K562 (cell line): ENCODE measurements around the gene NTM. TPM values are rescaled to one million over a fixed set of nuclear protein-coding genes. Genes with fewer than 3 reads are reported as not detected.

ENCODE experiments used
- ATAC-seq: fragments of 200-7000 bp; cut with Tn5 transposase; 3 replicates; pipeline ENCODE4 v1.9.1; 2020; ENCODE audit warnings: moderate library complexity
- BruUV-seq: library from RNA; stranded (reverse); fragments of 400-500 nt; replicated peaks from 2 replicates; lab custom pipeline; 2021; lab: Mats Ljungman, UMichigan
- CTCF ChIA-PET: fragments of 300-600 bp; formaldehyde crosslinking; extraction: SDS; loops from one replicate; lab custom pipeline; 2021; ENCODE audit warnings: low intra/inter-chr PET ratio; lab: Yijun Ruan, JAX
- POLR2A ChIA-PET: fragments of 300-600, 350-650 bp; sonication (Branson Sonifier 250); formaldehyde crosslinking; extraction: SDS; loops from one replicate; lab custom pipeline; 2021; ENCODE audit warnings: antibody characterized with exemption, inconsistent platforms; lab: Yijun Ruan, JAX
- DNase-seq, 4 experiments: peaks; one replicate each; pipeline versions ENCODE4 v3.0.0 to v3.0.0-alpha.2; 2011 to 2018; ENCODE audit warnings: low spot score in 3 of 4, mixed read lengths in 3 of 4; ENCODE audit errors: extremely low read depth in 1 of 4
- FAIRE-seq: peaks from 2 replicates; lab custom pipeline; 2011; peaks lifted over from hg19 to GRCh38; lab: Jason Lieb, UNC
- H2AFZ ChIP-seq: 2 replicates; pipeline ENCODE4 v1.6.0; 2011; ENCODE audit warnings: low read depth, low read length, control low read depth, inconsistent platforms
- H3K27ac ChIP-seq: fragments of 200-600 bp; 3 replicates; pipeline ENCODE4 v1.8.0; 2011; ENCODE audit warnings: low read depth, mild to moderate bottlenecking, control low read depth, inconsistent platforms, low read length, moderate library complexity, mixed read lengths; ENCODE audit errors: extremely low read depth
- H3K27me3 ChIP-seq, 2 experiments: fragments of 300-600 bp in 1 of 2; 2 replicates in 1 of 2; 3 replicates in 1 of 2; pipeline versions ENCODE4 v1.6.0 to v1.8.0; 2011; ENCODE audit warnings: inconsistent platforms in 2 of 2, low read length in 2 of 2, mild to moderate bottlenecking in 1 of 2, mixed read lengths in 1 of 2, moderate library complexity in 1 of 2; ENCODE audit not compliant: control insufficient read depth in 2 of 2, insufficient read depth in 2 of 2
- H3K36me3 ChIP-seq: fragments of 300-600 bp; 3 replicates; pipeline ENCODE4 v1.8.0; 2011; ENCODE audit warnings: mild to moderate bottlenecking, low read length, inconsistent platforms; ENCODE audit not compliant: control insufficient read depth, insufficient read depth
- H3K4me1 ChIP-seq, 2 experiments: fragments of 200-600 bp in 1 of 2; replicated peaks in 1 of 2; 2 replicates in 1 of 2; 3 replicates in 1 of 2; pipeline versions ENCODE4 v1.5.1 to v1.8.0; 2011; ENCODE audit warnings: inconsistent platforms in 2 of 2, low read length in 2 of 2, mild to moderate bottlenecking in 1 of 2, mixed read lengths in 1 of 2, moderate library complexity in 1 of 2; ENCODE audit not compliant: control insufficient read depth in 2 of 2, insufficient read depth in 2 of 2
- H3K4me2 ChIP-seq: 2 replicates; pipeline ENCODE4 v1.6.1; 2011; ENCODE audit warnings: low read length, control low read depth, inconsistent platforms, mixed read lengths; ENCODE audit not compliant: insufficient read depth
- H3K4me3 ChIP-seq: fragments of 200-600 bp; sonication (generic), shearing (Covaris generic); 2 replicates; pipeline ENCODE4 v1.5.1; 2016; ENCODE audit warnings: control low read depth, inconsistent platforms
- H3K79me2 ChIP-seq: fragments of 200-600 bp; 3 replicates; pipeline ENCODE4 v1.8.0; 2011; ENCODE audit warnings: low read length, inconsistent platforms; ENCODE audit not compliant: control insufficient read depth, insufficient read depth
- H3K9ac ChIP-seq, 2 experiments: 2 replicates each; pipeline versions ENCODE4 v1.6.0 to v1.6.1; 2011; ENCODE audit warnings: low read depth in 2 of 2, low read length in 2 of 2, control low read depth in 1 of 2, inconsistent platforms in 1 of 2, mild to moderate bottlenecking in 1 of 2, mixed read lengths in 1 of 2; ENCODE audit not compliant: insufficient read depth in 1 of 2
- H3K9me1 ChIP-seq: one replicate; pipeline ENCODE4 v1.6.0; 2011; ENCODE audit warnings: inconsistent platforms, mild to moderate bottlenecking, low read length, moderate library complexity; ENCODE audit not compliant: control insufficient read depth, insufficient read depth
- H3K9me3 ChIP-seq: replicated peaks from 2 replicates; pipeline ENCODE4 v1.5.1; 2011; ENCODE audit warnings: low read depth, low read length, inconsistent platforms; ENCODE audit not compliant: control insufficient read depth, insufficient read depth
- H4K20me1 ChIP-seq: replicated peaks from 2 replicates; pipeline ENCODE4 v1.6.1; 2011; ENCODE audit warnings: low read length, inconsistent platforms, mixed read lengths; ENCODE audit not compliant: control insufficient read depth, insufficient read depth
- ARHGAP35 ChIP-seq: fragments of 450-650 bp; IDR thresholded peaks from 2 replicates; pipeline ENCODE4 v1.6.1; 2018; ENCODE audit not compliant: partially characterized antibody
- CAMTA2 ChIP-seq: fragments of 250-450 bp; sonication (Bioruptor Pico); conservative IDR thresholded peaks from 2 replicates; pipeline ENCODE4 v1.5.1; 2022
- CBX5 ChIP-seq: IDR thresholded peaks from 2 replicates; pipeline ENCODE4 v1.6.1; 2014; ENCODE audit warnings: low read depth, borderline replicate concordance
- COPS2 ChIP-seq: fragments of 450-650 bp; conservative IDR thresholded peaks from 2 replicates; pipeline ENCODE4 v1.6.1; 2016; ENCODE audit warnings: mild to moderate bottlenecking, moderate library complexity
- ESRRA ChIP-seq: fragments of 450-650 bp; IDR thresholded peaks from 2 replicates; pipeline ENCODE4 v1.6.1; 2014; ENCODE audit warnings: low read depth, mild to moderate bottlenecking, moderate library complexity, borderline replicate concordance
- HDAC2 ChIP-seq: fragments of 450-650 bp; IDR thresholded peaks from 2 replicates; pipeline ENCODE4 v1.6.1; 2016; ENCODE audit warnings: mild to moderate bottlenecking
- ILK ChIP-seq: fragments of 450-650 bp; IDR thresholded peaks from 2 replicates; pipeline ENCODE4 v1.6.1; 2016; ENCODE audit warnings: missing genetic modification characterization, low read depth, mild to moderate bottlenecking, missing compliant biosample characterization, moderate library complexity, borderline replicate concordance
- NR2C2 ChIP-seq, 2 experiments: fragments of 200-800 bp in 1 of 2; sonication (Bioruptor generic) in 1 of 2; sonication (generic) in 1 of 2; formaldehyde crosslinking in 1 of 2; IDR thresholded peaks; 2 replicates each; pipeline versions ENCODE4 v1.6.1 to v1.8.0; 2016 to 2022; ENCODE audit warnings: mild to moderate bottlenecking in 1 of 2, missing compliant biosample characterization in 1 of 2, missing genetic modification characterization in 1 of 2, missing genetic modification reagents in 1 of 2
- POLR2G ChIP-seq: fragments of 200-400 bp; formaldehyde crosslinking; IDR thresholded peaks from 2 replicates; pipeline ENCODE4 v1.6.1; 2017; ENCODE audit warnings: low read depth, mild to moderate bottlenecking, antibody characterized with exemption, low read length, moderate library complexity
- RBM22 ChIP-seq: fragments of 200-400 bp; formaldehyde crosslinking; IDR thresholded peaks from 2 replicates; pipeline ENCODE4 v1.6.1; 2018; ENCODE audit warnings: low read length, low read depth; ENCODE audit not compliant: poor library complexity, severe bottlenecking
- SMARCA4 ChIP-seq: fragments of 450-650 bp; IDR thresholded peaks from 2 replicates; pipeline ENCODE4 v1.6.1; 2016
- SMARCB1 ChIP-seq: IDR thresholded peaks from 2 replicates; pipeline ENCODE4 v1.6.1; 2011; ENCODE audit warnings: improper control_type of control experiment, low read depth; ENCODE audit not compliant: insufficient read length
- ZBED1 ChIP-seq: IDR thresholded peaks from 2 replicates; pipeline ENCODE4 v1.6.1; 2014
- ZKSCAN1 ChIP-seq: fragments of 150-350 bp; IDR thresholded peaks from 2 replicates; pipeline ENCODE4 v1.6.1; 2016; ENCODE audit warnings: low read depth, low read length
- ZNF24 ChIP-seq: fragments of 450-650 bp; IDR thresholded peaks from 2 replicates; pipeline ENCODE4 v1.6.1; 2016
- WGBS: fragments of 100-300 bp; shearing (Covaris generic); methylation state at CpG from one replicate; pipeline ENCODE4 v1.1.6; 2016; ENCODE audit warnings: low coverage, mixed read lengths; ENCODE audit not compliant: insufficient coverage; ENCODE audit errors: missing lambda C conversion rate; 5-methylcytosine and 5-hydroxymethylcytosine counted together
- in situ Hi-C: fragments of 300-500 bp; cut with MboI; formaldehyde crosslinking; loops from 4 replicates; pipeline ENCODE4 v1.15.0; 2018; ENCODE audit warnings: inconsistent platforms, mixed read lengths
- intact Hi-C: fragments of 100-400 bp; cut with micrococcal nuclease; formaldehyde crosslinking; loops from 2 replicates; pipeline ENCODE4 v1.14.2; 2022
- polyA plus RNA-seq, 8 experiments: library from polyadenylated mRNA; depleted of rRNA in 4 of 8; stranded (reverse) in 5 of 8; unstranded in 3 of 8; fragments of >200 nt; fragmentation: Nextera tagmentation in 2 of 8; fragmentation: Illumina TruSeq in 1 of 8; extraction: Ambion mirVana in 2 of 8; extraction: Trizol in 1 of 8; gene quantifications; 2 replicates each; pipeline versions ENCODE4 v1.2.1 to v1.2.3, GENCODE V29; 2011 to 2014; ENCODE audit warnings: inconsistent platforms in 1 of 8, missing spikeins in 1 of 8
- total RNA-seq, 7 experiments: library from RNA; depleted of rRNA in 6 of 7; stranded (reverse); fragments of >200 nt in 6 of 7; fragmentation: Illumina TruSeq in 2 of 7; extraction: Trizol in 2 of 7; gene quantifications; 2 replicates each; pipeline versions ENCODE4 v1.2.1 to v1.2.3, GENCODE V29; 2011 to 2021; ENCODE audit warnings: low replicate concordance in 1 of 7
- TF ChIP-seq, protein P1 (sequence below): sonication (generic); formaldehyde crosslinking; IDR thresholded peaks from 2 replicates; pipeline ENCODE4 v1.8.1; 2023; ENCODE audit warnings: missing genetic modification reagents, mild to moderate bottlenecking, borderline replicate concordance
- TF ChIP-seq, protein P2 (sequence below): fragments of 250-450 bp; sonication (Bioruptor Pico); IDR thresholded peaks from 2 replicates; pipeline ENCODE4 v1.5.0; 2021

Gene NTM
- total and polyA plus RNA-seq, 9 of the 15 experiments (the other 6 are each of a cell fraction or from before 2014, with no cell fraction given), result not detected

DNA sequence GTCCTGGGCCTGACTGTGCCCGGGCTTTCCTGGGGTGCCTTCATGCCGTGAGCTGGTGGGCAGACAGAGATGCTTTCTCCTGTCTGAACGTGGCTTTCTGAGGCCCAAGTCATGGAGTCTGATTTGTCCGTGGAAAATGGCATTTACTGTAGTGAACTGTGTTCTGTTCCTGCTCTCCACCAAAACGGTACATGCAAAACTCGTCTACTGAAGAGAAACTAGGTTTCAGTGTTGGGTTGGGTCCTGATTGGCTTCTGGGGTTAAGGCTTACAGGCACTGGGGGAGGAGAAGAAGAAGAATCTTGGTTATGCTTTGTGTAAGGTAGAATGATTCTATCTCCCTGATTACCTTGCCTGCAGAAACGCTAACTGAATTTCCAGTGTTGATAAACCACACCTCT, 541.7 kb downstream of the NTM start:
- TF ChIP-seq ZBED1, result no peak
- TF ChIP-seq CAMTA2 (CRISPR knock-in tag), result no peak
- no peak for TF ChIP-seq COPS2
- TF ChIP-seq POLR2G, result no peak
- no peak for TF ChIP-seq ARHGAP35
- no peak for TF ChIP-seq ZNF24
- no peak for TF ChIP-seq ESRRA
- no peak for TF ChIP-seq SMARCB1
- TF ChIP-seq, protein P1, sequence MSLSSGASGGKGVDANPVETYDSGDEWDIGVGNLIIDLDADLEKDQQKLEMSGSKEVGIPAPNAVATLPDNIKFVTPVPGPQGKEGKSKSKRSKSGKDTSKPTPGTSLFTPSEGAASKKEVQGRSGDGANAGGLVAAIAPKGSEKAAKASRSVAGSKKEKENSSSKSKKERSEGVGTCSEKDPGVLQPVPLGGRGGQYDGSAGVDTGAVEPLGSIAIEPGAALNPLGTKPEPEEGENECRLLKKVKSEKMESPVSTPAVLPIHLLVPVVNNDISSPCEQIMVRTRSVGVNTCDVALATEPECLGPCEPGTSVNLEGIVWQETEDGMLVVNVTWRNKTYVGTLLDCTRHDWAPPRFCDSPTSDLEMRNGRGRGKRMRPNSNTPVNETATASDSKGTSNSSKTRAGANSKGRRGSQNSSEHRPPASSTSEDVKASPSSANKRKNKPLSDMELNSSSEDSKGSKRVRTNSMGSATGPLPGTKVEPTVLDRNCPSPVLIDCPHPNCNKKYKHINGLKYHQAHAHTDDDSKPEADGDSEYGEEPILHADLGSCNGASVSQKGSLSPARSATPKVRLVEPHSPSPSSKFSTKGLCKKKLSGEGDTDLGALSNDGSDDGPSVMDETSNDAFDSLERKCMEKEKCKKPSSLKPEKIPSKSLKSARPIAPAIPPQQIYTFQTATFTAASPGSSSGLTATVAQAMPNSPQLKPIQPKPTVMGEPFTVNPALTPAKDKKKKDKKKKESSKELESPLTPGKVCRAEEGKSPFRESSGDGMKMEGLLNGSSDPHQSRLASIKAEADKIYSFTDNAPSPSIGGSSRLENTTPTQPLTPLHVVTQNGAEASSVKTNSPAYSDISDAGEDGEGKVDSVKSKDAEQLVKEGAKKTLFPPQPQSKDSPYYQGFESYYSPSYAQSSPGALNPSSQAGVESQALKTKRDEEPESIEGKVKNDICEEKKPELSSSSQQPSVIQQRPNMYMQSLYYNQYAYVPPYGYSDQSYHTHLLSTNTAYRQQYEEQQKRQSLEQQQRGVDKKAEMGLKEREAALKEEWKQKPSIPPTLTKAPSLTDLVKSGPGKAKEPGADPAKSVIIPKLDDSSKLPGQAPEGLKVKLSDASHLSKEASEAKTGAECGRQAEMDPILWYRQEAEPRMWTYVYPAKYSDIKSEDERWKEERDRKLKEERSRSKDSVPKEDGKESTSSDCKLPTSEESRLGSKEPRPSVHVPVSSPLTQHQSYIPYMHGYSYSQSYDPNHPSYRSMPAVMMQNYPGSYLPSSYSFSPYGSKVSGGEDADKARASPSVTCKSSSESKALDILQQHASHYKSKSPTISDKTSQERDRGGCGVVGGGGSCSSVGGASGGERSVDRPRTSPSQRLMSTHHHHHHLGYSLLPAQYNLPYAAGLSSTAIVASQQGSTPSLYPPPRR, result no peak
- TF ChIP-seq NR2C2 (CRISPR knock-in tag; IDR thresholded peaks at IDR 0.05), result no peak
- no peak for TF ChIP-seq NR2C2 (tag; IDR thresholded peaks at IDR 0.05)
- TF ChIP-seq, protein P2, sequence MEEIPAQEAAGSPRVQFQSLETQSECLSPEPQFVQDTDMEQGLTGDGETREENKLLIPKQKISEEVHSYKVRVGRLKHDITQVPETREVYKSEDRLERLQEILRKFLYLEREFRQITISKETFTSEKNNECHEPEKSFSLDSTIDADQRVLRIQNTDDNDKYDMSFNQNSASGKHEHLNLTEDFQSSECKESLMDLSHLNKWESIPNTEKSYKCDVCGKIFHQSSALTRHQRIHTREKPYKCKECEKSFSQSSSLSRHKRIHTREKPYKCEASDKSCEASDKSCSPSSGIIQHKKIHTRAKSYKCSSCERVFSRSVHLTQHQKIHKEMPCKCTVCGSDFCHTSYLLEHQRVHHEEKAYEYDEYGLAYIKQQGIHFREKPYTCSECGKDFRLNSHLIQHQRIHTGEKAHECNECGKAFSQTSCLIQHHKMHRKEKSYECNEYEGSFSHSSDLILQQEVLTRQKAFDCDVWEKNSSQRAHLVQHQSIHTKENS (CRISPR knock-in tag), result no peak
- no peak for TF ChIP-seq ILK (tag)
- no peak for TF ChIP-seq CBX5
- no peak for TF ChIP-seq HDAC2
- no peak for TF ChIP-seq SMARCA4
- no peak for TF ChIP-seq ZKSCAN1
- no peak for TF ChIP-seq RBM22
- H3K27me3 ChIP-seq, result no peaks in the 10 kb centered on the region
- in situ Hi-C loops, result no loop called here
- H3K79me2 ChIP-seq, result no peaks in the 10 kb centered on the region
- H3K4me1 ChIP-seq, result no peaks in the 10 kb centered on the region
- CTCF ChIA-PET, result no interaction called here
- H3K9ac ChIP-seq, result no peak overlapping the region
- POLR2A ChIA-PET, result no interaction called here
- H4K20me1 ChIP-seq, result no peaks in the 10 kb centered on the region
- H2AFZ ChIP-seq, result no peak overlapping the region
- ATAC-seq (no peak), FAIRE-seq (no peak), DNase-seq (no peak)
- no peaks in the 10 kb centered on the region for H3K9me1 ChIP-seq
- no peak overlapping the region for H3K27ac ChIP-seq
- 0% methylated on average over 5 of the region's 7 CpGs for WGBS
- no peak overlapping the region for H3K4me2 ChIP-seq
- no TSS peak for BruUV-seq
- intact Hi-C loops, result no loop called here
- no peaks in the 10 kb centered on the region for H3K9me3 ChIP-seq
- no peak overlapping the region for H3K4me3 ChIP-seq
- H3K36me3 ChIP-seq, result no peaks in the 10 kb centered on the region
